CD14-positive monocyte (primary cell): ENCODE measurements around the gene INHBC. TPM values are rescaled to one million over a fixed set of nuclear protein-coding genes. Genes with fewer than 3 reads are reported as not detected.

Source experiments
- DNase-seq, 3 donors: peaks; one replicate each; pipeline ENCODE4 v3.0.0-alpha.2; 2011 to 2022
- H2AFZ ChIP-seq: 2 replicates; pipeline ENCODE4 v1.6.0; 2012; ENCODE audit warnings: mild to moderate bottlenecking, low read depth, low read length, inconsistent platforms; ENCODE audit not compliant: insufficient read depth, poor library complexity, severe bottlenecking
- H3K27ac ChIP-seq, 2 donors: 1 replicate in 1 of 2; 2 replicates in 1 of 2; pipeline ENCODE4 v1.5.1; 2012 to 2013; ENCODE audit warnings: low read length in 2 of 2, control low read depth in 1 of 2, inconsistent platforms in 1 of 2, low read depth in 1 of 2, mild to moderate bottlenecking in 1 of 2
- H3K27me3 ChIP-seq, 2 donors: one replicate each; pipeline versions ENCODE4 v1.6.0 to v1.6.1; 2011 to 2013; ENCODE audit warnings: low read length in 2 of 2; ENCODE audit not compliant: control insufficient read depth in 2 of 2, insufficient read depth in 2 of 2
- H3K36me3 ChIP-seq, 2 donors: replicated peaks in 1 of 2; 1 replicate in 1 of 2; 2 replicates in 1 of 2; pipeline versions ENCODE4 v1.5.1 to v1.6.1; 2012 to 2013; ENCODE audit warnings: low read length in 2 of 2, control low read depth in 1 of 2, inconsistent platforms in 1 of 2, mild to moderate bottlenecking in 1 of 2; ENCODE audit not compliant: insufficient read depth in 2 of 2, control insufficient read depth in 1 of 2
- H3K4me1 ChIP-seq, 2 donors: 1 replicate in 1 of 2; 2 replicates in 1 of 2; pipeline versions ENCODE4 v1.5.1 to v1.6.1; 2012 to 2013; ENCODE audit warnings: low read length in 2 of 2, control low read depth in 1 of 2, inconsistent platforms in 1 of 2, mild to moderate bottlenecking in 1 of 2, moderate library complexity in 1 of 2; ENCODE audit not compliant: insufficient read depth in 2 of 2, control insufficient read depth in 1 of 2
- H3K4me2 ChIP-seq: replicated peaks from 2 replicates; pipeline ENCODE3; 2012; ENCODE audit warnings: low read length, moderate library complexity, mild to moderate bottlenecking; ENCODE audit not compliant: poor library complexity, severe bottlenecking; ENCODE audit errors: extremely low read depth
- H3K4me3 ChIP-seq, 3 experiments: fragments of 200-600 bp in 1 of 3; sonication (generic) in 1 of 3; replicated peaks in 1 of 3; 1 replicate in 2 of 3; 2 replicates in 1 of 3; pipeline ENCODE4 v1.5.1; 2011 to 2013; ENCODE audit warnings: low read length in 3 of 3, mild to moderate bottlenecking in 3 of 3, control low read depth in 2 of 3, low read depth in 2 of 3, inconsistent platforms in 1 of 3, moderate library complexity in 1 of 3
- H3K79me2 ChIP-seq: 2 replicates; pipeline ENCODE4 v1.6.0; 2012; ENCODE audit warnings: mild to moderate bottlenecking, control low read depth, inconsistent platforms, low read length, moderate library complexity; ENCODE audit not compliant: insufficient read depth
- H3K9ac ChIP-seq: 2 replicates; pipeline ENCODE4 v1.6.0; 2017; ENCODE audit warnings: low read length, mild to moderate bottlenecking; ENCODE audit not compliant: insufficient read depth, poor library complexity, severe bottlenecking
- H3K9me3 ChIP-seq, 2 donors: replicated peaks in 1 of 2; 1 replicate in 1 of 2; 2 replicates in 1 of 2; pipeline versions ENCODE4 v1.5.1 to v1.6.1; 2012 to 2013; ENCODE audit warnings: low read length in 2 of 2, control low read depth in 1 of 2; ENCODE audit not compliant: control insufficient read depth in 1 of 2, insufficient read depth in 1 of 2
- H4K20me1 ChIP-seq: 2 replicates; pipeline ENCODE4 v1.6.0; 2012; ENCODE audit warnings: mild to moderate bottlenecking, low read length, control low read depth, moderate library complexity; ENCODE audit not compliant: insufficient read depth
- H3K27ac Mint-ChIP-seq, 7 donors: one replicate each; pipeline ENCODE4 v1.8.0; 2020; ENCODE audit warnings: mild to moderate bottlenecking in 7 of 7, mixed read lengths in 7 of 7, moderate library complexity in 6 of 7, inconsistent platforms in 2 of 7
- H3K27me3 Mint-ChIP-seq, 3 donors: one replicate each; pipeline ENCODE4 v1.8.0; 2021 to 2022; ENCODE audit warnings: low read depth in 3 of 3, mild to moderate bottlenecking in 3 of 3, mixed read lengths in 3 of 3, moderate library complexity in 3 of 3, inconsistent platforms in 1 of 3
- H3K36me3 Mint-ChIP-seq, 2 donors: one replicate each; pipeline ENCODE4 v1.8.0; 2020; ENCODE audit warnings: mixed read lengths in 2 of 2, inconsistent platforms in 1 of 2, mild to moderate bottlenecking in 1 of 2
- H3K4me1 Mint-ChIP-seq: one replicate; pipeline ENCODE4 v1.8.0; 2020; ENCODE audit warnings: mild to moderate bottlenecking, mixed read lengths
- H3K4me3 Mint-ChIP-seq, 2 donors: one replicate each; pipeline ENCODE4 v1.8.0; 2020; ENCODE audit warnings: mild to moderate bottlenecking in 2 of 2, mixed read lengths in 2 of 2, moderate library complexity in 1 of 2
- H3K9me3 Mint-ChIP-seq, 7 donors: one replicate each; pipeline ENCODE4 v1.8.0; 2020 to 2022; ENCODE audit warnings: mixed read lengths in 7 of 7, mild to moderate bottlenecking in 6 of 7, moderate library complexity in 6 of 7, inconsistent platforms in 2 of 7
- WGBS: methylation state at CpG from one replicate; pipeline ENCODE4 v1.1.5; 2013; ENCODE audit warnings: missing lambda C conversion rate; ENCODE audit not compliant: insufficient coverage; 5-methylcytosine and 5-hydroxymethylcytosine counted together
- intact Hi-C, 2 donors: fragments of 100-400 bp; cut with micrococcal nuclease; formaldehyde crosslinking; loops; one replicate each; pipeline versions ENCODE4 v1.15.0 to v1.15.1; 2023
- polyA plus RNA-seq, 3 donors: library from polyadenylated mRNA; depleted of rRNA in 1 of 3; unstranded in 2 of 3; stranded (reverse) in 1 of 3; fragments of 300-500 nt in 2 of 3; fragments of >200 nt in 1 of 3; fragmentation: Illumina TruSeq in 2 of 3; gene quantifications; 1 replicate in 2 of 3; 2 replicates in 1 of 3; pipeline ENCODE4 v1.2.3, GENCODE V29; 2012 to 2021
- TF ChIP-seq, protein P1 (sequence below): fragments of 200-600 bp; IDR thresholded peaks from one replicate; pipeline ENCODE4 v1.8.0; 2022; ENCODE audit warnings: antibody characterized with exemption, mild to moderate bottlenecking

INHBC gene
- polyA plus RNA-seq, 3 donors: not detected

DNA sequence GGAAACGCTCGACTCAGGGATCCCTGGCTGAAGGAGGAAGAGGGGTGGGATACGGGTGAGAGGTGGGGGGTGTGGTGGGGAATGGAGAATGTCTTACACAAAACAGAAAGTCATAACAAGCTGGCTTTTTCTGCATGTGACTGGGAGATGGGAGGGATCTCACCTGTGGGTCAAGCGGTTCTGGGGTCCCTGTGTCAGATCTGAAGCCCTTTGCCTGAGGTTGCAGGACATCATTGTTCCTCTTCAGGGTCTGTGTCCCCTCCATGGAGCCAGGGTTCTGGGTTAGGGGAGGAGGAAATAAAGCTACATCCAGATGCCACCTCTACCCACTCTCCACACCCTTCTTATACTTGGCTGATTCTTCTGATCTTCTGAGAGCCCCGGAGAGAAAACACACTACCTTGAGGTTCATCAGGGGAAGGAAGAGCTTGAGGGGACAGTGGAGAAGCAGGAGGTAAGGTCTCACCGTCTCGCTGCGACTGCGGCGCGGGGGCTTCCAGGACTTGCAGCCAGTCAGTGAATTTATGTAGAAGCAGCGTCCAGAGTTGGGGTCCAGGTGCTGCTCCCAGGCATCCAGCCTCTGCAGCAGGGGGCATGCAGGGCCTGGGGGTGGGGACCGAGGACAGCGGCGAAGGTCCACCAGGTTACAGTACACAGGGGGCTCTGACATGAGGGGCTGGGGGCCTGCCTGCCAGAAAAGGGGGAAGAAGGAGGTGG lies 42.6 kb downstream of the INHBC start:
- peak overlapping the region; percentile 83 for H3K9ac ChIP-seq
- no peak for DNase-seq
- H3K4me2 ChIP-seq: peak overlapping the region; percentile 89

More for the DNA sequence above, 42.6 kb downstream of the INHBC start:
- peaks cover 33 to 46% of the 10 kb centered on the region in 2 donors for H3K36me3 Mint-ChIP-seq
- Histone ChIP-seq H3K79me2 (peaks cover 80% of the 10 kb centered on the region), H3K36me3 (peaks cover 27 to 34% of the 10 kb centered on the region in 2 donors), H2AFZ (peak overlapping the region; percentile 72), H4K20me1 (peaks cover 44% of the 10 kb centered on the region), H3K4me3 (peak overlapping the region; percentile 79 to 100 (median 86)), H3K4me1 (peaks cover 54 to 73% of the 10 kb centered on the region in 2 donors), H3K9me3 (no peaks in the 10 kb centered on the region), H3K27ac (peak overlapping the region; percentile 62 to 83), H3K27me3 (no peaks in the 10 kb centered on the region)
- H3K4me3 Mint-ChIP-seq: peak overlapping the region; percentile 97 to 99
- intact Hi-C loops: loop anchor here (5.0 to 10.0 kb wide), 4 partner anchors 45 to 148 kb away; partner anchors contain the start of genes DCTN2 (in 2 of the 2), DDIT3 (in 1 of the 2) and MBD6 (in 1 of the 2)
- TF ChIP-seq, protein P1, sequence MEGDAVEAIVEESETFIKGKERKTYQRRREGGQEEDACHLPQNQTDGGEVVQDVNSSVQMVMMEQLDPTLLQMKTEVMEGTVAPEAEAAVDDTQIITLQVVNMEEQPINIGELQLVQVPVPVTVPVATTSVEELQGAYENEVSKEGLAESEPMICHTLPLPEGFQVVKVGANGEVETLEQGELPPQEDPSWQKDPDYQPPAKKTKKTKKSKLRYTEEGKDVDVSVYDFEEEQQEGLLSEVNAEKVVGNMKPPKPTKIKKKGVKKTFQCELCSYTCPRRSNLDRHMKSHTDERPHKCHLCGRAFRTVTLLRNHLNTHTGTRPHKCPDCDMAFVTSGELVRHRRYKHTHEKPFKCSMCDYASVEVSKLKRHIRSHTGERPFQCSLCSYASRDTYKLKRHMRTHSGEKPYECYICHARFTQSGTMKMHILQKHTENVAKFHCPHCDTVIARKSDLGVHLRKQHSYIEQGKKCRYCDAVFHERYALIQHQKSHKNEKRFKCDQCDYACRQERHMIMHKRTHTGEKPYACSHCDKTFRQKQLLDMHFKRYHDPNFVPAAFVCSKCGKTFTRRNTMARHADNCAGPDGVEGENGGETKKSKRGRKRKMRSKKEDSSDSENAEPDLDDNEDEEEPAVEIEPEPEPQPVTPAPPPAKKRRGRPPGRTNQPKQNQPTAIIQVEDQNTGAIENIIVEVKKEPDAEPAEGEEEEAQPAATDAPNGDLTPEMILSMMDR: no peak
- peaks cover 0 to 1% (median 0%) of the 10 kb centered on the region in 7 donors for H3K9me3 Mint-ChIP-seq
- H3K27me3 Mint-ChIP-seq: peaks cover 0 to 2% (median 0%) of the 10 kb centered on the region in 3 donors
- 4% methylated on average over 11 of the region's 15 CpGs for WGBS
- H3K4me1 Mint-ChIP-seq: peaks cover 71% of the 10 kb centered on the region
- H3K27ac Mint-ChIP-seq: peak overlapping the region; percentile 86 to 97 (median 96)
